GM13977 (cell line): ENCODE results near the gene EIF3L.

Experiments
- DNase-seq: peaks from one replicate; pipeline ENCODE4 v3.0.0; 2012; ENCODE audit warnings: low spot score
- CTCF ChIP-seq: IDR thresholded peaks from 2 replicates; pipeline ENCODE4 v1.5.1; 2012; ENCODE audit warnings: mild to moderate bottlenecking, control low read depth; ENCODE audit not compliant: insufficient read depth; ENCODE audit errors: extremely low read depth, missing control alignments
- in situ Hi-C: fragments of 300-500 bp; cut with MboI; formaldehyde crosslinking; loops from one replicate; pipeline ENCODE4 v1.12.0; 2022; ENCODE audit warnings: low sequenced_read_pairs, low pct_unique_long_range_greater_than_20kb, mixed read lengths, inconsistent platforms; ENCODE audit not compliant: unreplicated experiment

EIF3L gene

GRCh38 chr22:37870273-37870672, 21.1 kb downstream of the EIF3L start:
- TF ChIP-seq CTCF = no peak
- DNase-seq = no peak
- in situ Hi-C loops = no loop called here

GRCh38 chr22:37880668-37881440, 31.6 kb downstream of the EIF3L start:
- no peak for TF ChIP-seq CTCF
- in situ Hi-C loops = no loop called here
- no peak for DNase-seq

- in situ Hi-C loops = no loop called here
- DNase-seq = no peak
- TF ChIP-seq CTCF = no peak
These were observed 35.2 kb downstream of the EIF3L start for GRCh38 chr22:37884420-37884819.

GRCh38 chr22:37887584-37888378, 38.6 kb downstream of the EIF3L start:
- in situ Hi-C loops = no loop called here
- peak; percentile 17 for TF ChIP-seq CTCF
- DNase-seq = no peak

GRCh38 chr22:37891926-37892325, 42.7 kb downstream of the EIF3L start:
- in situ Hi-C loops = no loop called here
- no peak for DNase-seq
- no peak for TF ChIP-seq CTCF

GRCh38 chr22:37892566-37893335, 43.5 kb downstream of the EIF3L start:
- no peak for TF ChIP-seq CTCF
- DNase-seq = no peak
- in situ Hi-C loops = no loop called here
